BE2C (cell line): ENCODE measurements around the gene GADL1.

Experiments used
- DNase-seq: peaks from one replicate; pipeline ENCODE4 v3.0.0-alpha.2; 2020
- H3K27me3 ChIP-seq: fragments of 250-450 bp; sonication (Bioruptor Pico); 2 replicates; pipeline ENCODE4 v1.5.1; 2020; ENCODE audit warnings: mild to moderate bottlenecking
- H3K36me3 ChIP-seq: fragments of 250-450 bp; sonication (Bioruptor Pico); 2 replicates; pipeline ENCODE4 v1.5.1; 2020; ENCODE audit warnings: mild to moderate bottlenecking
- H3K4me1 ChIP-seq: fragments of 250-450 bp; sonication (Bioruptor Pico); 2 replicates; pipeline ENCODE4 v1.5.1; 2020
- H3K4me3 ChIP-seq: 2 replicates; pipeline ENCODE4 v1.5.1; 2011; ENCODE audit warnings: low read depth, low read length
- H3K9me3 ChIP-seq: fragments of 250-450 bp; sonication (Bioruptor Pico); 2 replicates; pipeline ENCODE4 v1.5.1; 2020
- CTCF ChIP-seq: IDR thresholded peaks from 2 replicates; pipeline ENCODE4 v1.5.1; 2012; ENCODE audit warnings: mild to moderate bottlenecking, low read depth, low read length

Gene GADL1

GRCh38 chr3:30694668-30695067 is 199.8 kb downstream of the GADL1 start:
- H3K4me3 ChIP-seq = no peak overlapping the region
- H3K9me3 ChIP-seq = no peaks in the 10 kb centered on the region
- no peaks in the 10 kb centered on the region for H3K36me3 ChIP-seq
- TF ChIP-seq CTCF = no peak
- DNase-seq = no peak
- H3K27me3 ChIP-seq = no peaks in the 10 kb centered on the region
- H3K4me1 ChIP-seq = peaks cover 4% of the 10 kb centered on the region

- H3K4me1 ChIP-seq = peaks cover 4% of the 10 kb centered on the region
- H3K27me3 ChIP-seq = no peaks in the 10 kb centered on the region
- H3K9me3 ChIP-seq = no peaks in the 10 kb centered on the region
- H3K4me3 ChIP-seq = no peak overlapping the region
- DNase-seq = no peak
- no peaks in the 10 kb centered on the region for H3K36me3 ChIP-seq
- no peak for TF ChIP-seq CTCF
These were observed 200.3 kb downstream of the GADL1 start for GRCh38 chr3:30694148-30694547.

- no peaks in the 10 kb centered on the region for H3K9me3 ChIP-seq
- no peaks in the 10 kb centered on the region for H3K36me3 ChIP-seq
- peaks cover 8% of the 10 kb centered on the region for H3K4me1 ChIP-seq
- H3K27me3 ChIP-seq = no peaks in the 10 kb centered on the region
- TF ChIP-seq CTCF = peak; percentile 78
- no peak overlapping the region for H3K4me3 ChIP-seq
- peak; percentile 35 for DNase-seq
These were observed 200.9 kb downstream of the GADL1 start for GRCh38 chr3:30693470-30694120.

GRCh38 chr3:30692498-30693130 is 201.8 kb downstream of the GADL1 start:
- no peaks in the 10 kb centered on the region for H3K27me3 ChIP-seq
- peaks cover 9% of the 10 kb centered on the region for H3K4me1 ChIP-seq
- DNase-seq = no peak
- no peaks in the 10 kb centered on the region for H3K9me3 ChIP-seq
- H3K36me3 ChIP-seq = no peaks in the 10 kb centered on the region
- H3K4me3 ChIP-seq = no peak overlapping the region
- TF ChIP-seq CTCF = no peak

- Histone ChIP-seq H3K27me3 (no peaks in the 10 kb centered on the region), H3K4me1 (peaks cover 9% of the 10 kb centered on the region), H3K4me3 (no peak overlapping the region), H3K9me3 (no peaks in the 10 kb centered on the region), H3K36me3 (no peaks in the 10 kb centered on the region)
- no peak for DNase-seq
- TF ChIP-seq CTCF = no peak
These were observed 202.5 kb downstream of the GADL1 start for GRCh38 chr3:30691944-30692343.

- no peaks in the 10 kb centered on the region for H3K27me3 ChIP-seq
- no peaks in the 10 kb centered on the region for H3K36me3 ChIP-seq
- H3K9me3 ChIP-seq = no peaks in the 10 kb centered on the region
- no peak for TF ChIP-seq CTCF
- peak; percentile 15 for DNase-seq
- no peak overlapping the region for H3K4me3 ChIP-seq
- peaks cover 9% of the 10 kb centered on the region for H3K4me1 ChIP-seq
These were observed 203.1 kb downstream of the GADL1 start for GRCh38 chr3:30691249-30691880.
